Measurements from ENCODE around the gene BMP10.

BMP10 gene

DNA sequence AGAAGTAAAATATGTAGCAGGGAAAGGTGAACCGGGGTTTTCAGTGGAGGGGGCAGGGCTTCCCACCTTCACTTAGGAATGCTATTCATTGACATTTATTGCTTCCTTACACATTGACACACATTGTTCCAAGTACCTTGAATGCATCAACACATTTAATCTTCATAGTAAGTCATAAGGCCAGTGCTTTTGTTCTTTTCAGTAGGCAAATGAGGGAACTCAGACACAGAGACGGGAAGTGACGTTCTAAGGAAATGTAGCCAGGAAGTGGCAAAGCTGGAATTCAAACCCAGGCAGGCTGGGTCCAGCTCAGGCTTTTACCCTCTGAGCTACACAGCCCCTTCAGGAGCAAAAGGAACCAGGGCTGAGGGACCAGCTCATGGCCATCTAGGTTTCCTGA lies 20.7 kb downstream of the BMP10 start:
- no peak for TF ChIP-seq CTCF (IDR thresholded peaks at IDR 0.05; ENCODE audit: low read depth, low read length)
- H3K4me3 ChIP-seq (ENCODE audit: low read depth, low read length): no peak overlapping the region
- in situ Hi-C loops (cut with HindIII; ENCODE audit: low sequenced_read_pairs): no loop called here
- DNase-seq (ENCODE audit: low read depth, low spot score): no peak

- no peak for DNase-seq (ENCODE audit: low read depth, low spot score)
- in situ Hi-C loops (cut with HindIII; ENCODE audit: low sequenced_read_pairs): no loop called here
- no peak for TF ChIP-seq CTCF (IDR thresholded peaks at IDR 0.05; ENCODE audit: low read depth, low read length)
- no peak overlapping the region for H3K4me3 ChIP-seq (ENCODE audit: low read depth, low read length)
Measured at GRCh38 chr2:68849579-68850030, 21.6 kb downstream of the BMP10 start.

DNA sequence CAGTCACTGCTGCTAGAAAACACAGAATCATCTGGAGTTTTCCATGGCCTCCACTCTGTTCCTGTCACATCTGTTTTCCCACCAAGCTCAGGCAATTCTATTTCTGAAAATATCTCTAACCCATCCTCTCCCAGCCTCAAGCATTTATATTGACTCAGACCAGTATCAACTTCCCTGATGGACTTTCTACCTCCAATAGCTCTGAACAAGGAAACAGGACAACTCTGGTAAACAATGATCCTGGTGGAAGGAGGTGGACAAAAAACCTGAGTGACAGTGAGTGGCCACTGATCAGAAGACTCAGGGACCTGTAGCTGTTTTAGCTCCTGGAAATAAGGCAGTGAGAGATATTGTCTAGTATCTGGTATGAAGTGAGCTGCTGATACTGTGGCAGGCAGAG lies 23.4 kb downstream of the BMP10 start:
- in situ Hi-C loops (cut with HindIII; ENCODE audit: low sequenced_read_pairs): no loop called here
- TF ChIP-seq CTCF (IDR thresholded peaks at IDR 0.05; ENCODE audit: low read depth, low read length): no peak
- H3K4me3 ChIP-seq (ENCODE audit: low read depth, low read length): no peak overlapping the region
- DNase-seq (ENCODE audit: low read depth, low spot score): no peak

- DNase-seq (ENCODE audit: low read depth, low spot score): no peak
- H3K4me3 ChIP-seq (ENCODE audit: low read depth, low read length): no peak overlapping the region
- in situ Hi-C loops (cut with HindIII; ENCODE audit: low sequenced_read_pairs): no loop called here
- no peak for TF ChIP-seq CTCF (IDR thresholded peaks at IDR 0.05; ENCODE audit: low read depth, low read length)
Measured at GRCh38 chr2:68846091-68846490, 25.1 kb downstream of the BMP10 start.

- no peak for DNase-seq (ENCODE audit: low read depth, low spot score)
- no peak for TF ChIP-seq CTCF (IDR thresholded peaks at IDR 0.05; ENCODE audit: low read depth, low read length)
- in situ Hi-C loops (cut with HindIII; ENCODE audit: low sequenced_read_pairs): no loop called here
- no peak overlapping the region for H3K4me3 ChIP-seq (ENCODE audit: low read depth, low read length)
Measured at GRCh38 chr2:68845043-68845442, 26.2 kb downstream of the BMP10 start.

GRCh38 chr2:68839260-68839833 lies 31.9 kb downstream of the BMP10 start:
- H3K4me3 ChIP-seq (ENCODE audit: low read depth, low read length): no peak overlapping the region
- no peak for DNase-seq (ENCODE audit: low read depth, low spot score)
- TF ChIP-seq CTCF (IDR thresholded peaks at IDR 0.05; ENCODE audit: low read depth, low read length): peak; percentile 66
- in situ Hi-C loops (cut with HindIII; ENCODE audit: low sequenced_read_pairs): no loop called here

GRCh38 chr2:68838641-68839040 lies 32.6 kb downstream of the BMP10 start:
- no peak for TF ChIP-seq CTCF (IDR thresholded peaks at IDR 0.05; ENCODE audit: low read depth, low read length)
- H3K4me3 ChIP-seq (ENCODE audit: low read depth, low read length): no peak overlapping the region
- in situ Hi-C loops (cut with HindIII; ENCODE audit: low sequenced_read_pairs): no loop called here
- DNase-seq (ENCODE audit: low read depth, low spot score): no peak
